Measurements from ENCODE around the gene PIM2. TPM values are rescaled to one million over a fixed set of nuclear protein-coding genes. Genes with fewer than 3 reads are reported as not detected.

Gene PIM2
- total and polyA plus RNA-seq, 4 donors: 4.5 to 28.3 (median 6.9) TPM

GRCh38 chrX:48905090-48905790, 13.6 kb downstream of the PIM2 start (continued):
- no peak for TF ChIP-seq ZBTB33 (IDR thresholded peaks at IDR 0.05)

GRCh38 chrX:48904626-48905025, 14.2 kb downstream of the PIM2 start:
- Histone ChIP-seq H3K27me3 (ENCODE audit: control insufficient read depth in 4 of 4, insufficient read depth in 4 of 4, low read length in 3 of 4) (no peaks in the 10 kb centered on the region), H3K36me3 (ENCODE audit: control insufficient read depth in 4 of 4, insufficient read depth in 3 of 4, low read depth in 1 of 4, low read length in 3 of 4) (peaks cover 4 to 46% (median 14%) of the 10 kb centered on the region in 4 donors), H3K4me1 (ENCODE audit: control insufficient read depth in 4 of 4, insufficient read depth in 4 of 4, low read length in 3 of 4) (no peaks in the 10 kb centered on the region), H3K4me3 (ENCODE audit: low read depth in 1 of 3, low read length in 3 of 3) (no peak overlapping the region), H3K27ac (ENCODE audit: low read depth in 1 of 2, low read length in 2 of 2) (no peak overlapping the region), H3K9me3 (ENCODE audit: control insufficient read depth in 4 of 4, low read length in 3 of 4) (no peaks in the 10 kb centered on the region), H3K9ac (ENCODE audit: low read depth in 1 of 2, low read length in 2 of 2) (no peak overlapping the region)
- WGBS: 93% methylated on average over 14 of the region's 14 CpGs
- no peak for TF ChIP-seq RXRA (IDR thresholded peaks at IDR 0.05)
- no peak for TF ChIP-seq SP1 (IDR thresholded peaks at IDR 0.05)
- TF ChIP-seq FOXA2 (IDR thresholded peaks at IDR 0.05): no peak
- no peak for TF ChIP-seq YY1 (IDR thresholded peaks at IDR 0.05)
- TF ChIP-seq CTCF (IDR thresholded peaks at IDR 0.05; ENCODE audit: low read depth, low read length, missing input control): no peak
- TF ChIP-seq REST (IDR thresholded peaks at IDR 0.05): no peak
- TF ChIP-seq HNF4A (conservative IDR thresholded peaks at IDR 0.05): no peak
- TF ChIP-seq FOXA1 (IDR thresholded peaks at IDR 0.05): no peak
- no peak for TF ChIP-seq EGR1 (IDR thresholded peaks at IDR 0.05; ENCODE audit: low read depth in 2 of 2)
- TF ChIP-seq HNF4G (IDR thresholded peaks at IDR 0.05): no peak
- TF ChIP-seq ZBTB33 (IDR thresholded peaks at IDR 0.05): no peak
- TF ChIP-seq RAD21 (IDR thresholded peaks at IDR 0.05): no peak
- no peak for TF ChIP-seq NR2F2 (IDR thresholded peaks at IDR 0.05)
- no peak for TF ChIP-seq ATF3 (IDR thresholded peaks at IDR 0.05)
- no peak for TF ChIP-seq GABPA (IDR thresholded peaks at IDR 0.05 in 1 of 2, conservative IDR thresholded peaks at IDR 0.05 in 1 of 2)
- no peak for TF ChIP-seq TAF1 (conservative IDR thresholded peaks at IDR 0.05)
- TF ChIP-seq MAX (IDR thresholded peaks at IDR 0.05): no peak
- TF ChIP-seq JUND (IDR thresholded peaks at IDR 0.05): no peak
- DNase-seq (ENCODE audit: low spot score): no peak

Data from liver (tissue), 9 donors.